GM12892 (cell line): ENCODE measurements around the gene NELL2.
"Not testable (repeated sequence)": the region's sequence is repeated elsewhere in the genome, so short reads cannot be mapped to it uniquely, and the experiment has no call there.

Experiments used
- POLR2A ChIP-seq: IDR thresholded peaks from 2 replicates; pipeline ENCODE4 v1.6.1; 2011; ENCODE audit warnings: low read depth, low read length, control low read depth
- POLR2AphosphoS5 ChIP-seq: IDR thresholded peaks from 2 replicates; pipeline ENCODE4 v1.6.1; 2011; ENCODE audit warnings: low read depth, low read length, control low read depth

- TF ChIP-seq POLR2AphosphoS5, POLR2A: not testable (repeated sequence)
These were observed 134.7 kb downstream of the NELL2 start for GRCh38 chr12:44741292-44741980.
